ENCODE measurements around the gene BEST4. TPM values are rescaled to one million over a fixed set of nuclear protein-coding genes. Genes with fewer than 3 reads are reported as not detected.
"Not testable (repeated sequence)": the region's sequence is repeated elsewhere in the genome, so short reads cannot be mapped to it uniquely, and the experiment has no call there.

Gene BEST4
- total RNA-seq, 1 donor from 2014 or later, result 0.32 TPM

GRCh38 chr1:44819608-44820327 is 31.8 kb upstream of the BEST4 start:
- intact Hi-C loops (cut with micrococcal nuclease), result loop anchor here (1.0 to 5.0 kb wide), 10 partner anchors 10 to 673 kb away; partner anchors contain the start of genes EIF2B3, MUTYH, PLK3 and RNU5D-1

GRCh38 chr1:44819196-44819607 is 31.2 kb upstream of the BEST4 start:
- intact Hi-C loops (cut with micrococcal nuclease), result loop anchor here (1.0 kb wide), 6 partner anchors 10 to 193 kb away; partner anchors contain the start of genes PLK3, RNU5D-1, RPS8 and UROD

- intact Hi-C loops (cut with micrococcal nuclease), result no loop called here
Observed at GRCh38 chr1:44817771-44818495, 30.0 kb upstream of the BEST4 start.

GRCh38 chr1:44817307-44817706 is 29.3 kb upstream of the BEST4 start:
- intact Hi-C loops (cut with micrococcal nuclease), result no loop called here

GRCh38 chr1:44815926-44816325 is 28.0 kb upstream of the BEST4 start:
- intact Hi-C loops (cut with micrococcal nuclease), result not testable (repeated sequence)

GRCh38 chr1:44812822-44813543 is 25.0 kb upstream of the BEST4 start:
- intact Hi-C loops (cut with micrococcal nuclease), result loop anchor here (1.0 kb wide), 1 partner anchor 173 kb away; the partner anchor contains the start of gene EIF2B3

GRCh38 chr1:44811234-44811633 is 23.3 kb upstream of the BEST4 start:
- intact Hi-C loops (cut with micrococcal nuclease), result no loop called here

- intact Hi-C loops (cut with micrococcal nuclease), result not testable (repeated sequence)
Observed at GRCh38 chr1:44810762-44811105, 22.8 kb upstream of the BEST4 start.

GRCh38 chr1:44810101-44810761 is 22.3 kb upstream of the BEST4 start:
- intact Hi-C loops (cut with micrococcal nuclease), result no loop called here

- intact Hi-C loops (cut with micrococcal nuclease), result loop anchor here (1.0 to 5.0 kb wide), 7 partner anchors 9 to 1438 kb away; partner anchors contain the start of genes GPBP1L1, MUTYH, PLK3 and RAD54L
Observed at GRCh38 chr1:44808938-44809917, 21.3 kb upstream of the BEST4 start.

- intact Hi-C loops (cut with micrococcal nuclease), result loop anchor here (2.0 to 5.0 kb wide), 3 partner anchors 533 to 1439 kb away; partner anchors contain the start of genes GPBP1L1, MUTYH, RAD54L and TOE1
Observed at GRCh38 chr1:44808063-44808937, 20.3 kb upstream of the BEST4 start, which contains the start of gene BTBD19. Gene BTBD19 (plus strand): TSS chr1:44808523. CDS start chr1:44808821, 298 bp downstream.

- intact Hi-C loops (cut with micrococcal nuclease), result loop anchor here (2.0 to 5.0 kb wide), 4 partner anchors 133 to 1440 kb away; partner anchors contain the start of genes ARMH1, GPBP1L1, MUTYH and RAD54L
Observed at GRCh38 chr1:44807364-44808062, 19.5 kb upstream of the BEST4 start.

- intact Hi-C loops (cut with micrococcal nuclease), result loop anchor here (2.0 to 5.0 kb wide), 2 partner anchors 132 to 1440 kb away; partner anchors contain the start of genes ARMH1, RAD54L and TMEM53
Observed at GRCh38 chr1:44806704-44807363, 18.9 kb upstream of the BEST4 start, which contains the start of gene DYNLT4. Gene DYNLT4 (minus strand): TSS chr1:44807351. CDS start chr1:44806668, 683 bp downstream.

- intact Hi-C loops (cut with micrococcal nuclease), result loop anchor here (2.0 to 5.0 kb wide), 2 partner anchors 131 to 1441 kb away; partner anchors contain the start of genes ARMH1, RAD54L and TMEM53
Observed at GRCh38 chr1:44806025-44806703, 18.2 kb upstream of the BEST4 start.

- intact Hi-C loops (cut with micrococcal nuclease), result loop anchor here (2.0 to 5.0 kb wide), 2 partner anchors 131 to 1442 kb away; partner anchors contain the start of genes ARMH1, RAD54L and TMEM53
Observed at GRCh38 chr1:44805311-44806024, 17.5 kb upstream of the BEST4 start.
